IgD-negative memory B cell (primary cell): ENCODE measurements around the gene FAM83C. TPM values are rescaled to one million over a fixed set of nuclear protein-coding genes. Genes with fewer than 3 reads are reported as not detected.
A peak's percentile ranks its signal among the peaks of the same experiment; 100 is the strongest.
"Not testable (repeated sequence)": the region's sequence is repeated elsewhere in the genome, so short reads cannot be mapped to it uniquely, and the experiment has no call there.

Experiments used
- H3K27ac Mint-ChIP-seq, 3 donors: one replicate each; pipeline ENCODE4 v1.8.0; 2020 to 2022; ENCODE audit warnings: mild to moderate bottlenecking in 3 of 3, mixed read lengths in 3 of 3, moderate library complexity in 1 of 3
- H3K27me3 Mint-ChIP-seq: one replicate; pipeline ENCODE4 v1.8.0; 2021; ENCODE audit warnings: mixed read lengths
- H3K36me3 Mint-ChIP-seq: one replicate; pipeline ENCODE4 v1.8.0; 2020; ENCODE audit warnings: mild to moderate bottlenecking, mixed read lengths
- H3K4me1 Mint-ChIP-seq, 3 donors: one replicate each; pipeline ENCODE4 v1.8.0; 2020 to 2022; ENCODE audit warnings: mixed read lengths in 3 of 3, mild to moderate bottlenecking in 1 of 3
- H3K4me3 Mint-ChIP-seq, 4 donors: one replicate each; pipeline ENCODE4 v1.8.0; 2020 to 2022; ENCODE audit warnings: mild to moderate bottlenecking in 4 of 4, mixed read lengths in 4 of 4, moderate library complexity in 3 of 4
- H3K9me3 Mint-ChIP-seq, 3 donors: one replicate each; pipeline ENCODE4 v1.8.0; 2020 to 2021; ENCODE audit warnings: mixed read lengths in 3 of 3, mild to moderate bottlenecking in 1 of 3
- polyA plus RNA-seq: library from polyadenylated mRNA; unstranded; fragments of 300-500 nt; fragmentation: Illumina TruSeq; gene quantifications from one replicate; pipeline ENCODE4 v1.2.3, GENCODE V29; 2021

FAM83C gene
- polyA plus RNA-seq, 1 donor from 2014 or later: not detected

- H3K4me1 Mint-ChIP-seq: peaks cover 2% of the 10 kb centered on the region in 3 donors
- H3K4me3 Mint-ChIP-seq: no peak overlapping the region
- no peaks in the 10 kb centered on the region for H3K9me3 Mint-ChIP-seq
- peaks cover 7% of the 10 kb centered on the region for H3K36me3 Mint-ChIP-seq
- no peak overlapping the region for H3K27ac Mint-ChIP-seq
- no peaks in the 10 kb centered on the region for H3K27me3 Mint-ChIP-seq
Observed at GRCh38 chr20:35257175-35257909, 34.9 kb downstream of the FAM83C start.

GRCh38 chr20:35254448-35254999 is 37.7 kb downstream of the FAM83C start:
- peaks cover 13 to 19% (median 15%) of the 10 kb centered on the region in 3 donors for H3K4me1 Mint-ChIP-seq
- no peaks in the 10 kb centered on the region for H3K9me3 Mint-ChIP-seq
- H3K27ac Mint-ChIP-seq: peak overlapping the region in 1 of 3 donors; percentile 21
- no peak overlapping the region for H3K4me3 Mint-ChIP-seq
- peaks cover 7% of the 10 kb centered on the region for H3K36me3 Mint-ChIP-seq
- no peaks in the 10 kb centered on the region for H3K27me3 Mint-ChIP-seq

GRCh38 chr20:35253010-35253409 is 39.2 kb downstream of the FAM83C start:
- Mint-ChIP-seq H3K4me3 (no peak overlapping the region), H3K4me1 (peaks cover 13 to 19% (median 15%) of the 10 kb centered on the region in 3 donors), H3K36me3 (peaks cover 4% of the 10 kb centered on the region), H3K9me3 (no peaks in the 10 kb centered on the region), H3K27ac (peak overlapping the region in 1 of 3 donors; percentile 40), H3K27me3 (no peaks in the 10 kb centered on the region)

GRCh38 chr20:35252598-35252997 is 39.6 kb downstream of the FAM83C start:
- Mint-ChIP-seq H3K27ac (peak overlapping the region; percentile 55 to 91 (median 90)), H3K4me3 (peak overlapping the region in 2 of 4 donors; percentile 8 to 53), H3K4me1 (peaks cover 13 to 19% (median 15%) of the 10 kb centered on the region in 3 donors)
- H3K27me3 Mint-ChIP-seq, H3K9me3 Mint-ChIP-seq, H3K36me3 Mint-ChIP-seq: not testable (repeated sequence)

- Mint-ChIP-seq H3K36me3 (peaks cover 6% of the 10 kb centered on the region), H3K27me3 (no peaks in the 10 kb centered on the region), H3K4me1 (peaks cover 13 to 19% (median 15%) of the 10 kb centered on the region in 3 donors), H3K4me3 (peak overlapping the region in 3 of 4 donors; percentile 8 to 84 (median 55)), H3K27ac (peak overlapping the region; percentile 55 to 91 (median 90)), H3K9me3 (no peaks in the 10 kb centered on the region)
Observed at GRCh38 chr20:35252037-35252461, 40.2 kb downstream of the FAM83C start.

- Mint-ChIP-seq H3K4me3 (peak overlapping the region in 2 of 4 donors; percentile 35 to 84), H3K27me3 (no peaks in the 10 kb centered on the region), H3K27ac (peak overlapping the region; percentile 55 to 91 (median 90)), H3K9me3 (no peaks in the 10 kb centered on the region), H3K4me1 (peaks cover 13 to 19% (median 15%) of the 10 kb centered on the region in 3 donors), H3K36me3 (peaks cover 4% of the 10 kb centered on the region)
Observed at GRCh38 chr20:35251613-35251940, 40.6 kb downstream of the FAM83C start.

GRCh38 chr20:35248641-35249475 is 43.4 kb downstream of the FAM83C start:
- H3K36me3 Mint-ChIP-seq: peaks cover 2% of the 10 kb centered on the region
- no peaks in the 10 kb centered on the region for H3K9me3 Mint-ChIP-seq
- peaks cover 13 to 19% (median 15%) of the 10 kb centered on the region in 3 donors for H3K4me1 Mint-ChIP-seq
- no peak overlapping the region for H3K4me3 Mint-ChIP-seq
- no peaks in the 10 kb centered on the region for H3K27me3 Mint-ChIP-seq
- H3K27ac Mint-ChIP-seq: no peak overlapping the region

GRCh38 chr20:35246723-35247122 is 45.5 kb downstream of the FAM83C start:
- Mint-ChIP-seq H3K4me3 (no peak overlapping the region), H3K36me3 (peaks cover 2% of the 10 kb centered on the region), H3K27me3 (no peaks in the 10 kb centered on the region), H3K27ac (no peak overlapping the region), H3K4me1 (peaks cover 6 to 11% (median 7%) of the 10 kb centered on the region in 3 donors), H3K9me3 (no peaks in the 10 kb centered on the region)

- Mint-ChIP-seq H3K4me3 (no peak overlapping the region), H3K27me3 (no peaks in the 10 kb centered on the region), H3K9me3 (no peaks in the 10 kb centered on the region), H3K4me1 (peaks cover 0 to 3% (median 0%) of the 10 kb centered on the region in 3 donors), H3K36me3 (peaks cover 4% of the 10 kb centered on the region), H3K27ac (no peak overlapping the region)
Observed at GRCh38 chr20:35243986-35244385, 48.2 kb downstream of the FAM83C start.

- H3K4me1 Mint-ChIP-seq: peaks cover 0 to 3% (median 0%) of the 10 kb centered on the region in 3 donors
- no peak overlapping the region for H3K4me3 Mint-ChIP-seq
- H3K27me3 Mint-ChIP-seq: peaks cover 3% of the 10 kb centered on the region
- H3K9me3 Mint-ChIP-seq: no peaks in the 10 kb centered on the region
- H3K36me3 Mint-ChIP-seq: peaks cover 6% of the 10 kb centered on the region
- no peak overlapping the region for H3K27ac Mint-ChIP-seq
Observed at GRCh38 chr20:35243317-35243716, 48.9 kb downstream of the FAM83C start.

GRCh38 chr20:35240811-35241293 is 51.4 kb downstream of the FAM83C start:
- H3K27me3 Mint-ChIP-seq: peaks cover 3% of the 10 kb centered on the region
- H3K4me1 Mint-ChIP-seq: peaks cover 0 to 3% (median 0%) of the 10 kb centered on the region in 3 donors
- no peak overlapping the region for H3K4me3 Mint-ChIP-seq
- H3K9me3 Mint-ChIP-seq: no peaks in the 10 kb centered on the region
- H3K36me3 Mint-ChIP-seq: peaks cover 4% of the 10 kb centered on the region
- H3K27ac Mint-ChIP-seq: no peak overlapping the region

GRCh38 chr20:35240083-35240810 is 52.0 kb downstream of the FAM83C start:
- Mint-ChIP-seq H3K27me3 (peaks cover 3% of the 10 kb centered on the region), H3K4me1 (peaks cover 0 to 3% (median 0%) of the 10 kb centered on the region in 3 donors), H3K36me3 (peaks cover 4% of the 10 kb centered on the region), H3K9me3 (no peaks in the 10 kb centered on the region), H3K4me3 (no peak overlapping the region), H3K27ac (no peak overlapping the region)

- no peaks in the 10 kb centered on the region for H3K9me3 Mint-ChIP-seq
- H3K27me3 Mint-ChIP-seq: peaks cover 3% of the 10 kb centered on the region
- H3K4me1 Mint-ChIP-seq: peaks cover 0 to 3% (median 1%) of the 10 kb centered on the region in 3 donors
- no peak overlapping the region for H3K4me3 Mint-ChIP-seq
- no peak overlapping the region for H3K27ac Mint-ChIP-seq
- H3K36me3 Mint-ChIP-seq: peaks cover 11% of the 10 kb centered on the region
Observed at GRCh38 chr20:35238735-35239134, 53.5 kb downstream of the FAM83C start.

GRCh38 chr20:35238170-35238569 is 54.1 kb downstream of the FAM83C start:
- Mint-ChIP-seq H3K4me3 (no peak overlapping the region), H3K36me3 (peaks cover 11% of the 10 kb centered on the region), H3K9me3 (no peaks in the 10 kb centered on the region), H3K4me1 (peaks cover 0 to 3% (median 1%) of the 10 kb centered on the region in 3 donors), H3K27me3 (peaks cover 3% of the 10 kb centered on the region), H3K27ac (no peak overlapping the region)
